H1 (cell line): Measurements from ENCODE around the gene TMEM151A. TPM values are rescaled to one million over a fixed set of nuclear protein-coding genes. Genes with fewer than 3 reads are reported as not detected.
A peak's percentile ranks its signal among the peaks of the same experiment; 100 is the strongest.

Source experiments
- CTCF ChIA-PET: fragments of 300-600 bp; sonication (Branson Sonifier 250); formaldehyde crosslinking; loops from one replicate; lab custom pipeline; 2021; ENCODE audit not compliant: partially characterized antibody; lab: Charles Lee
- POLR2A ChIA-PET: fragments of 300-600 bp; sonication (Branson Sonifier 250); formaldehyde crosslinking; loops from one replicate; lab custom pipeline; 2021; ENCODE audit warnings: inconsistent platforms; ENCODE audit not compliant: partially characterized antibody; lab: Charles Lee
- DNase-seq, 2 experiments: peaks; one replicate each; pipeline versions ENCODE4 v3.0.0 to v3.0.0-alpha.2; 2010 to 2022; ENCODE audit warnings: low spot score in 2 of 2, low read depth in 1 of 2, mixed read lengths in 1 of 2
- FAIRE-seq: peaks from 2 replicates; lab custom pipeline; 2011; peaks lifted over from hg19 to GRCh38; lab: Jason Lieb, UNC
- H2AFZ ChIP-seq: 2 replicates; pipeline ENCODE4 v1.8.1; 2012; ENCODE audit warnings: low read length, inconsistent platforms
- H2AK5ac ChIP-seq: 2 replicates; pipeline ENCODE4 v1.6.1; 2013; ENCODE audit warnings: low read depth, low read length
- H2BK120ac ChIP-seq: replicated peaks from 2 replicates; pipeline ENCODE3; 2013; ENCODE audit warnings: low read depth, low read length, inconsistent platforms
- H2BK12ac ChIP-seq: 2 replicates; pipeline ENCODE4 v1.6.1; 2013; ENCODE audit warnings: low read depth, low read length
- H2BK15ac ChIP-seq: 2 replicates; pipeline ENCODE4 v1.6.1; 2013; ENCODE audit warnings: low read length
- H2BK20ac ChIP-seq: 2 replicates; pipeline ENCODE4 v1.6.1; 2013; ENCODE audit warnings: low read length
- H2BK5ac ChIP-seq: 2 replicates; pipeline ENCODE4 v1.6.1; 2013; ENCODE audit warnings: low read depth, low read length
- H3K14ac ChIP-seq: 2 replicates; pipeline ENCODE4 v1.6.1; 2013; ENCODE audit warnings: inconsistent platforms; ENCODE audit not compliant: insufficient read length
- H3K18ac ChIP-seq: 2 replicates; pipeline ENCODE4 v1.6.1; 2013; ENCODE audit warnings: low read length; ENCODE audit errors: extremely low read depth
- H3K23ac ChIP-seq: 2 replicates; pipeline ENCODE4 v1.6.1; 2013; ENCODE audit warnings: inconsistent platforms; ENCODE audit not compliant: insufficient read length
- H3K23me2 ChIP-seq: 2 replicates; pipeline ENCODE4 v1.6.1; 2013; ENCODE audit warnings: low read depth, low read length
- H3K27ac ChIP-seq: 2 replicates; pipeline ENCODE4 v1.6.1; 2011; ENCODE audit warnings: low read depth, low read length, inconsistent platforms
- H3K27me3 ChIP-seq, 4 experiments: replicated peaks in 1 of 4; 1 replicate in 1 of 4; 2 replicates in 3 of 4; pipeline versions ENCODE4 v1.6.1 to v1.8.1; 2011 to 2013; ENCODE audit warnings: low read length in 3 of 4, mild to moderate bottlenecking in 3 of 4, inconsistent platforms in 2 of 4, mixed read lengths in 2 of 4, moderate library complexity in 1 of 4; ENCODE audit not compliant: control insufficient read depth in 3 of 4, insufficient read depth in 3 of 4; ENCODE audit errors: extremely low read depth in 1 of 4
- H3K36me3 ChIP-seq, 4 experiments: 2 replicates each; pipeline versions ENCODE4 v1.6.1 to v1.8.1; 2011 to 2013; ENCODE audit warnings: mild to moderate bottlenecking in 4 of 4, low read length in 3 of 4, moderate library complexity in 2 of 4, control low read depth in 1 of 4, inconsistent platforms in 1 of 4; ENCODE audit not compliant: insufficient read depth in 4 of 4, control insufficient read depth in 2 of 4
- H3K4ac ChIP-seq: replicated peaks from 2 replicates; pipeline ENCODE3; 2013; ENCODE audit warnings: low read length, low read depth, mixed read lengths, inconsistent platforms; ENCODE audit not compliant: insufficient read length
- H3K4me1 ChIP-seq, 4 experiments: replicated peaks in 1 of 4; 1 replicate in 1 of 4; 2 replicates in 3 of 4; pipeline versions ENCODE4 v1.6.1 to v1.8.1; 2011 to 2013; ENCODE audit warnings: low read length in 3 of 4, inconsistent platforms in 2 of 4, mixed read lengths in 1 of 4; ENCODE audit not compliant: insufficient read depth in 4 of 4, control insufficient read depth in 3 of 4
- H3K4me2 ChIP-seq, 2 experiments: 2 replicates each; pipeline versions ENCODE4 v1.6.1 to v1.8.1; 2011 to 2013; ENCODE audit warnings: low read depth in 2 of 2, low read length in 2 of 2, control low read depth in 1 of 2, inconsistent platforms in 1 of 2, mild to moderate bottlenecking in 1 of 2; ENCODE audit not compliant: insufficient read depth in 1 of 2
- H3K4me3 ChIP-seq, 4 experiments: fragments of 200-600, 300-600 bp in 1 of 4; sonication (generic), shearing (Covaris generic), sonication (Bioruptor Twin) in 1 of 4; 2 replicates each; pipeline versions ENCODE4 v1.5.1 to v1.8.1; 2011 to 2016; ENCODE audit warnings: low read length in 4 of 4, low read depth in 3 of 4, control low read depth in 2 of 4, inconsistent platforms in 2 of 4, mild to moderate bottlenecking in 2 of 4, mixed read lengths in 1 of 4, moderate library complexity in 1 of 4; ENCODE audit not compliant: insufficient read depth in 2 of 4; ENCODE audit errors: extremely low read depth in 1 of 4
- H3K56ac ChIP-seq: replicated peaks from 2 replicates; pipeline ENCODE3; 2013; ENCODE audit warnings: low read depth, mild to moderate bottlenecking, mixed read lengths, low read length, inconsistent platforms; ENCODE audit not compliant: insufficient read length
- H3K79me1 ChIP-seq: 2 replicates; pipeline ENCODE4 v1.6.1; 2013; ENCODE audit warnings: low read depth, low read length, control low read depth
- H3K79me2 ChIP-seq, 2 experiments: 2 replicates each; pipeline versions ENCODE4 v1.6.1 to v1.8.1; 2012 to 2013; ENCODE audit warnings: low read length in 2 of 2, mild to moderate bottlenecking in 2 of 2, inconsistent platforms in 1 of 2; ENCODE audit not compliant: insufficient read depth in 2 of 2, control insufficient read depth in 1 of 2
- H3K9ac ChIP-seq, 4 experiments: replicated peaks in 1 of 4; 1 replicate in 1 of 4; 2 replicates in 3 of 4; pipeline versions ENCODE4 v1.6.1 to v1.8.1; 2011 to 2013; ENCODE audit warnings: low read depth in 3 of 4, low read length in 3 of 4, control low read depth in 2 of 4, mild to moderate bottlenecking in 2 of 4, moderate library complexity in 2 of 4, inconsistent platforms in 1 of 4; ENCODE audit errors: extremely low read depth in 1 of 4
- H3K9me3 ChIP-seq, 2 experiments: 2 replicates each; pipeline versions ENCODE4 v1.6.1 to v1.8.1; 2012 to 2013; ENCODE audit warnings: mild to moderate bottlenecking in 2 of 2, moderate library complexity in 2 of 2, control low read depth in 1 of 2, inconsistent platforms in 1 of 2, low read depth in 1 of 2, low read length in 1 of 2, mixed read lengths in 1 of 2; ENCODE audit not compliant: insufficient read depth in 2 of 2
- H4K20me1 ChIP-seq, 2 experiments: replicated peaks in 1 of 2; 2 replicates each; pipeline versions ENCODE3 to v1.8.1; 2011 to 2013; ENCODE audit warnings: inconsistent platforms in 2 of 2, low read length in 2 of 2, mild to moderate bottlenecking in 1 of 2; ENCODE audit not compliant: insufficient read depth in 2 of 2, control insufficient read depth in 1 of 2
- H4K5ac ChIP-seq: 2 replicates; pipeline ENCODE4 v1.6.1; 2013; ENCODE audit warnings: low read length, low read depth, mixed read lengths, inconsistent platforms; ENCODE audit not compliant: insufficient read length
- H4K8ac ChIP-seq: 2 replicates; pipeline ENCODE4 v1.8.0; 2013; ENCODE audit warnings: mild to moderate bottlenecking, moderate library complexity, low read length, inconsistent platforms; ENCODE audit not compliant: insufficient read depth; ENCODE audit errors: extremely low read depth
- H4K91ac ChIP-seq: replicated peaks from 2 replicates; pipeline ENCODE3; 2013; ENCODE audit warnings: low read length, mixed read lengths, inconsistent platforms; ENCODE audit not compliant: insufficient read length
- WGBS, 2 experiments: shearing (Covaris generic) in 1 of 2; methylation state at CpG; one replicate each; pipeline versions ENCODE4 v1.1.6 to v1.1.7; 2013 to 2015; ENCODE audit warnings: low lambda C conversion rate in 2 of 2, mixed read lengths in 2 of 2, inconsistent platforms in 1 of 2, low coverage in 1 of 2, missing lambda C conversion rate in 1 of 2; ENCODE audit not compliant: insufficient replicate concordance in 2 of 2, insufficient coverage in 1 of 2, insufficient read length in 1 of 2; ENCODE audit errors: extremely low coverage in 1 of 2, missing lambda C conversion rate in 1 of 2; 5-methylcytosine and 5-hydroxymethylcytosine counted together
- polyA plus RNA-seq, 7 experiments: library from polyadenylated mRNA; depleted of rRNA in 3 of 7; stranded (reverse) in 5 of 7; unstranded in 2 of 7; fragments of >200 nt in 5 of 7; fragments of 200-250 nt in 2 of 7; gene quantifications; 1 replicate in 5 of 7; 2 replicates in 1 of 7; 4 replicates in 1 of 7; pipeline versions ENCODE4 v1.2.1 to v1.2.3, GENCODE V29; 2011 to 2013; ENCODE audit warnings: missing spikeins in 2 of 7, mixed read lengths in 2 of 7
- total RNA-seq: library from RNA; stranded (reverse); fragmentation: NEBNext Ultra II Directional; extraction: Animal tissue kit (Norgen Biotek cat#: 25700); gene quantifications from 2 replicates; pipeline ENCODE4 v1.2.1, GENCODE V29; 2021
- TF ChIP-seq, protein P1 (sequence below): IDR thresholded peaks from 2 replicates; pipeline ENCODE4 v1.6.1; 2011; ENCODE audit warnings: low read length, improper control_type of control experiment

Gene TMEM151A
- total and polyA plus RNA-seq, 2 of the 8 experiments (the other 6 are each of a cell fraction or from before 2014, with no cell fraction given) = 3.2 TPM

DNA sequence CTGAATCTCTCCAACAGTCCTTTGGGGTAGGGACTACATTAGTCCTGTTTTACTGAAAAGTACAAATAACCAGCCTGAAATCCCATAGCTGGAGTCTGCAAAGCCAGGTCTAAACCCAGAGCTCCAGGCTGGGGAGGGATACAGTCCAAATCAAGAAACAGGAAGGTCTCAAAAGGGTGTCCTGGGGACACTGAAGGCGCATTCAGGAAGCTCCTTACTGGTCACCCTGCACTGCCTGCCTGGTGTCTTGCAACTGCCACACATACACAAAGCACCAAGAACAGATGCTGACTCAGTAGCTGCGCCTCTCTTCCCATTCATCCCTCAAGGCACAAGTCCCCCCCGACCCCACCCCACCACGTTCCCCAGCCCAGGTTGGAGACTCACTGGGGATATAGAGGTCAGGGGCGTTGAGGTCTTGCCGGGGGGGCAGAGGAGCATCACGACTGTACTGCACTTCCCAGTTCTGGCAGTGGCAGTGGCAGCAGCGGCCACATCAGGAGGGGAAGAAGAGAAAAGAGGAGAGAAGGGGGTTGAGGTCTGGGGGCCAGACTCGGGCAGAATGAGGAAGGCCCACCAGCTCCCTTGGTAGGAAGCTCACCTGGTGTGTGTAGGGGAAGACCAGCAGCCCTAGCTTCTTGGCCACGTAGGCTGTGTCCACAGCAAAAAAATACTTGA, 4.3 kb upstream of the TMEM151A start:
- peaks cover 11% of the 10 kb centered on the region; the same call in 1 of the 2 replicates for H3K23me2 ChIP-seq
- peaks cover 8 to 13% of the 10 kb centered on the region in 2 experiments for H4K20me1 ChIP-seq
- ChIA-PET CTCF (interaction anchor here (0.9 to 6.9 kb wide), 14 partner anchors 10 to 84 kb away, joined by 3 to 57 read pairs (median 5); partner anchors contain the start of gene RIN1), POLR2A (interaction anchor here (0.7 to 4.5 kb wide), 11 partner anchors 7 to 58 kb away, joined by 3 to 29 read pairs (median 7); partner anchors contain the start of genes BRMS1, CD248, CNIH2 and RAB1B)
- H4K5ac ChIP-seq = no peak overlapping the region
- H2BK5ac ChIP-seq = no peak overlapping the region
- peaks cover 0 to 2% (median 0%) of the 10 kb centered on the region in 4 experiments; a peak in 1 of 8 replicates for H3K36me3 ChIP-seq
- H3K23ac ChIP-seq = no peak overlapping the region
- FAIRE-seq (no peak), DNase-seq (no peak)
- no peak overlapping the region for H4K91ac ChIP-seq
- H3K56ac ChIP-seq = no peak overlapping the region
- no peak overlapping the region for H2BK20ac ChIP-seq
- H3K27me3 ChIP-seq = peaks cover 2 to 19% (median 13%) of the 10 kb centered on the region in 4 experiments
- H3K79me2 ChIP-seq = peaks cover 0 to 9% of the 10 kb centered on the region in 2 experiments; a peak in 1 of 4 replicates
- H2BK15ac ChIP-seq = no peak overlapping the region
- H2BK120ac ChIP-seq = no peak overlapping the region
- no peak overlapping the region for H2AFZ ChIP-seq
- no peak overlapping the region for H3K9ac ChIP-seq
- H3K4me1 ChIP-seq = peaks cover 0 to 26% (median 9%) of the 10 kb centered on the region in 4 experiments; a peak in 5 of 7 replicates
- no peak overlapping the region for H3K4ac ChIP-seq
- H3K27ac ChIP-seq = no peak overlapping the region
- H3K79me1 ChIP-seq = peaks cover 6% of the 10 kb centered on the region
- no peaks in the 10 kb centered on the region for H3K9me3 ChIP-seq
- no peak overlapping the region for H3K14ac ChIP-seq
- H2AK5ac ChIP-seq = no peak overlapping the region
- H3K4me2 ChIP-seq = peak overlapping the region; percentile 74 to 93; a peak in 1 of 4 replicates
- H3K18ac ChIP-seq = no peak overlapping the region
- H4K8ac ChIP-seq = no peak overlapping the region
- H2BK12ac ChIP-seq = no peak overlapping the region
- WGBS, 2 experiments = 90% methylated on average over 9 of the region's 10 CpGs; no CpG with 5 or more reads in 1 of the 2 experiments
- H3K4me3 ChIP-seq = 0 out of 8 replicates have a peak overlapping the region, but pooled peaks of 3 of the 4 experiments have one; percentile 91 to 94 (median 93)
- TF ChIP-seq, protein P1, sequence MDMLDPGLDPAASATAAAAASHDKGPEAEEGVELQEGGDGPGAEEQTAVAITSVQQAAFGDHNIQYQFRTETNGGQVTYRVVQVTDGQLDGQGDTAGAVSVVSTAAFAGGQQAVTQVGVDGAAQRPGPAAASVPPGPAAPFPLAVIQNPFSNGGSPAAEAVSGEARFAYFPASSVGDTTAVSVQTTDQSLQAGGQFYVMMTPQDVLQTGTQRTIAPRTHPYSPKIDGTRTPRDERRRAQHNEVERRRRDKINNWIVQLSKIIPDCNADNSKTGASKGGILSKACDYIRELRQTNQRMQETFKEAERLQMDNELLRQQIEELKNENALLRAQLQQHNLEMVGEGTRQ = no peak
